HepG2 (cell line): ENCODE data around the gene KCNIP3. TPM values are rescaled to one million over a fixed set of nuclear protein-coding genes. Genes with fewer than 3 reads are reported as not detected.

ENCODE experiments used
- BCL6 ChIP-seq: IDR thresholded peaks from 2 replicates; pipeline ENCODE4 v1.6.1; 2016; ENCODE audit warnings: missing genetic modification reagents, missing compliant biosample characterization
- ERF ChIP-seq: IDR thresholded peaks from 2 replicates; pipeline ENCODE4 v1.6.1; 2018; ENCODE audit warnings: missing biosample characterization, missing genetic modification reagents
- HIVEP1 ChIP-seq: sonication (generic); formaldehyde crosslinking; IDR thresholded peaks from 2 replicates; pipeline ENCODE4 v1.4.0; 2020; ENCODE audit warnings: mild to moderate bottlenecking, missing genetic modification reagents
- IRF2 ChIP-seq: IDR thresholded peaks from 2 replicates; pipeline ENCODE4 v1.6.1; 2018; ENCODE audit warnings: missing genetic modification reagents, missing compliant biosample characterization
- MED1 ChIP-seq: sonication (generic); formaldehyde crosslinking; IDR thresholded peaks from 2 replicates; pipeline ENCODE4 v1.4.0; 2020; ENCODE audit warnings: missing genetic modification reagents
- NFYC ChIP-seq: IDR thresholded peaks from 2 replicates; pipeline ENCODE4 v1.6.1; 2016; ENCODE audit warnings: missing genetic modification reagents, missing compliant biosample characterization
- NRL ChIP-seq: sonication (generic); formaldehyde crosslinking; IDR thresholded peaks from 2 replicates; pipeline ENCODE4 v1.5.0; 2020; ENCODE audit warnings: missing genetic modification reagents, mild to moderate bottlenecking, moderate library complexity, borderline replicate concordance
- REL ChIP-seq: sonication (generic); formaldehyde crosslinking; conservative IDR thresholded peaks from 2 replicates; pipeline ENCODE4 v1.8.0; 2022; ENCODE audit warnings: mild to moderate bottlenecking, missing genetic modification reagents, moderate library complexity
- SIX1 ChIP-seq: sonication (generic); formaldehyde crosslinking; IDR thresholded peaks from 2 replicates; pipeline ENCODE4 v1.4.0; 2020; ENCODE audit warnings: missing genetic modification reagents, borderline replicate concordance
- SKI ChIP-seq: fragments of 450-650 bp; IDR thresholded peaks from one replicate; pipeline ENCODE4 v1.6.1; 2018; ENCODE audit warnings: mild to moderate bottlenecking; ENCODE audit not compliant: partially characterized antibody
- TBX2 ChIP-seq: sonication (generic); formaldehyde crosslinking; IDR thresholded peaks from 2 replicates; pipeline ENCODE4 v1.5.0; 2020; ENCODE audit warnings: missing genetic modification reagents, mild to moderate bottlenecking, borderline replicate concordance
- ZKSCAN1 ChIP-seq: fragments of 150-350 bp; IDR thresholded peaks from 2 replicates; pipeline ENCODE4 v1.6.1; 2014; ENCODE audit warnings: low read length
- ZKSCAN8 ChIP-seq: IDR thresholded peaks from 2 replicates; pipeline ENCODE4 v1.6.1; 2016; ENCODE audit warnings: borderline replicate concordance, missing genetic modification reagents, missing compliant biosample characterization
- ZNF121 ChIP-seq: sonication (generic); formaldehyde crosslinking; IDR thresholded peaks from 2 replicates; pipeline ENCODE4 v1.5.0; 2020; ENCODE audit warnings: mild to moderate bottlenecking, missing genetic modification reagents
- ZNF20 ChIP-seq: sonication (generic); formaldehyde crosslinking; IDR thresholded peaks from 2 replicates; pipeline ENCODE4 v1.4.0; 2020; ENCODE audit warnings: mild to moderate bottlenecking, moderate library complexity, missing genetic modification reagents
- ZNF460 ChIP-seq: sonication (generic); formaldehyde crosslinking; IDR thresholded peaks from 2 replicates; pipeline ENCODE4 v1.5.1; 2020; ENCODE audit warnings: missing genetic modification reagents, mild to moderate bottlenecking, borderline replicate concordance
- ZNF556 ChIP-seq: sonication (generic); formaldehyde crosslinking; IDR thresholded peaks from 2 replicates; pipeline ENCODE4 v1.4.0; 2020; ENCODE audit warnings: mild to moderate bottlenecking, missing genetic modification reagents, borderline replicate concordance
- ZNF558 ChIP-seq: sonication (generic); formaldehyde crosslinking; IDR thresholded peaks from 2 replicates; pipeline ENCODE4 v1.9.0; 2022; ENCODE audit warnings: mild to moderate bottlenecking, missing genetic modification reagents, borderline replicate concordance
- polyA plus RNA-seq, 8 experiments: library from polyadenylated mRNA; depleted of rRNA in 3 of 8; stranded (reverse) in 7 of 8; unstranded in 1 of 8; fragments of >200 nt; fragmentation: Illumina TruSeq in 4 of 8; extraction: Trizol in 4 of 8; gene quantifications; 2 replicates each; pipeline versions ENCODE4 v1.2.1 to v1.2.3, GENCODE V29; 2011 to 2016; ENCODE audit warnings: low read depth in 4 of 8, missing spikeins in 1 of 8, mixed read lengths in 1 of 8; ENCODE audit not compliant: insufficient read depth in 1 of 8
- total RNA-seq, 5 experiments: library from RNA; depleted of rRNA; stranded (reverse); fragments of >200 nt; fragmentation: Illumina TruSeq; extraction: Trizol; gene quantifications; 2 replicates each; pipeline ENCODE4 v1.2.3, GENCODE V29; 2016; ENCODE audit warnings: low read depth in 1 of 5
- TF ChIP-seq, protein P1 (sequence below): sonication (generic); formaldehyde crosslinking; IDR thresholded peaks from 2 replicates; pipeline ENCODE4 v1.9.0; 2022; ENCODE audit warnings: low read depth, missing genetic modification reagents
- TF ChIP-seq, protein P2 (sequence below), 2 experiments: sonication (generic) in 1 of 2; formaldehyde crosslinking in 1 of 2; IDR thresholded peaks; 2 replicates each; pipeline versions ENCODE4 v1.6.1 to v1.9.0; 2014 to 2022; ENCODE audit warnings: antibody characterized with exemption in 1 of 2, borderline replicate concordance in 1 of 2, inconsistent platforms in 1 of 2, low read depth in 1 of 2, missing genetic modification reagents in 1 of 2
- TF ChIP-seq, protein P3 (sequence below): IDR thresholded peaks from 2 replicates; pipeline ENCODE4 v1.6.1; 2016; ENCODE audit warnings: mild to moderate bottlenecking

The KCNIP3 gene
- total and polyA plus RNA-seq, 2 of the 13 experiments (the other 11 are each of a cell fraction or from before 2014, with no cell fraction given), result not detected

DNA sequence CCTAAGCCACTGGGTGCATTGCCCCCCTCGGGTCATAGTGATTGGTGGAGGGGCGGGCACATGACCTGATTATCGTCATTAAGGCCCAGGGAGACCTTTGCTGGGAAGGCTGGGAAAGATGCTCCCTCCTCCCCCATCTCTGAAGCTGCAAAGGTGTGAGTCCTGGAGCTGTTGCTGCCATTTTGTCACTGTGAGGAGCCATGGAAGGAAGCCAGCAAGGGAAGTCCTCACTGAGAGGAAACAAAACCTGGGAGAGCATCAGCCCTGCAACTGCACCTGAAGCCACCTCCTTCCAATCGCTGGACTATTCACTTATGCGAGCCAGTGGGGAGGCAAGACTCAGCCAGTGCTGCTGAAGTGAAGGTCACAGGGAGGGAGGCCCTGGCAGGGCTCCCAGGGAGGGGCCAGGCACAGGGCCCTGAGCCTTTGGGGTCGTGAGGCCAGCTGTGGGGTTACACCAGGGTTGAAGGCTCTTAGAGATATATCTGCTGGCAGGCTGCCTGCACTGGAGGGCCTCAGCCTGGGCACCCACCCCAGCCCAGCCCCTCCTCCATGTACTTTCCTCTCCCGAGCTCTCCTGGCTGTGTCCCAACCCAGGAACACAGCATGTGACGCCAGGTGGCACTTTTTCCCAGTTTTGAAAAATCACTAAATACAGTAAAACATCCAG, 94.6 kb downstream of the KCNIP3 start (continued):
- TF ChIP-seq HIVEP1 (peak; percentile 37; the same call in 1 of the 2 replicates), ZKSCAN1 (no peak), ZNF121 (CRISPR knock-in tag) (no peak), ZNF20 (CRISPR knock-in tag) (peak; percentile 93; the same call in 1 of the 2 replicates), ZNF558 (CRISPR knock-in tag) (no peak), REL (no peak), SKI (peak; percentile 70), IRF2 (CRISPR knock-in tag) (0 out of 2 replicates have a peak, but pooled peaks have one; percentile 26), MED1 (peak; percentile 38; the same call in 1 of the 2 replicates), BCL6 (CRISPR knock-in tag) (peak; percentile 70), ERF (no peak), ZNF460 (CRISPR knock-in tag) (no peak), ZKSCAN8 (no peak), NRL (CRISPR knock-in tag) (peak; percentile 32), ZNF556 (CRISPR knock-in tag) (0 out of 2 replicates have a peak, but pooled peaks have one; percentile 40), TBX2 (peak; percentile 58; the same call in 1 of the 2 replicates), NFYC (CRISPR knock-in tag) (no peak), SIX1 (no peak)
- TF ChIP-seq, protein P1, sequence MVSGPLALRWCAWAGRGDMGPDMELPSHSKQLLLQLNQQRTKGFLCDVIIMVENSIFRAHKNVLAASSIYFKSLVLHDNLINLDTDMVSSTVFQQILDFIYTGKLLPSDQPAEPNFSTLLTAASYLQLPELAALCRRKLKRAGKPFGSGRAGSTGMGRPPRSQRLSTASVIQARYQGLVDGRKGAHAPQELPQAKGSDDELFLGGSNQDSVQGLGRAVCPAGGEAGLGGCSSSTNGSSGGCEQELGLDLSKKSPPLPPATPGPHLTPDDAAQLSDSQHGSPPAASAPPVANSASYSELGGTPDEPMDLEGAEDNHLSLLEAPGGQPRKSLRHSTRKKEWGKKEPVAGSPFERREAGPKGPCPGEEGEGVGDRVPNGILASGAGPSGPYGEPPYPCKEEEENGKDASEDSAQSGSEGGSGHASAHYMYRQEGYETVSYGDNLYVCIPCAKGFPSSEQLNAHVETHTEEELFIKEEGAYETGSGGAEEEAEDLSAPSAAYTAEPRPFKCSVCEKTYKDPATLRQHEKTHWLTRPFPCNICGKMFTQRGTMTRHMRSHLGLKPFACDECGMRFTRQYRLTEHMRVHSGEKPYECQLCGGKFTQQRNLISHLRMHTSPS (CRISPR knock-in tag), result peak; percentile 77; the same call in 1 of the 2 replicates
- TF ChIP-seq, protein P2, sequence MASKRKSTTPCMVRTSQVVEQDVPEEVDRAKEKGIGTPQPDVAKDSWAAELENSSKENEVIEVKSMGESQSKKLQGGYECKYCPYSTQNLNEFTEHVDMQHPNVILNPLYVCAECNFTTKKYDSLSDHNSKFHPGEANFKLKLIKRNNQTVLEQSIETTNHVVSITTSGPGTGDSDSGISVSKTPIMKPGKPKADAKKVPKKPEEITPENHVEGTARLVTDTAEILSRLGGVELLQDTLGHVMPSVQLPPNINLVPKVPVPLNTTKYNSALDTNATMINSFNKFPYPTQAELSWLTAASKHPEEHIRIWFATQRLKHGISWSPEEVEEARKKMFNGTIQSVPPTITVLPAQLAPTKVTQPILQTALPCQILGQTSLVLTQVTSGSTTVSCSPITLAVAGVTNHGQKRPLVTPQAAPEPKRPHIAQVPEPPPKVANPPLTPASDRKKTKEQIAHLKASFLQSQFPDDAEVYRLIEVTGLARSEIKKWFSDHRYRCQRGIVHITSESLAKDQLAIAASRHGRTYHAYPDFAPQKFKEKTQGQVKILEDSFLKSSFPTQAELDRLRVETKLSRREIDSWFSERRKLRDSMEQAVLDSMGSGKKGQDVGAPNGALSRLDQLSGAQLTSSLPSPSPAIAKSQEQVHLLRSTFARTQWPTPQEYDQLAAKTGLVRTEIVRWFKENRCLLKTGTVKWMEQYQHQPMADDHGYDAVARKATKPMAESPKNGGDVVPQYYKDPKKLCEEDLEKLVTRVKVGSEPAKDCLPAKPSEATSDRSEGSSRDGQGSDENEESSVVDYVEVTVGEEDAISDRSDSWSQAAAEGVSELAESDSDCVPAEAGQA (IDR thresholded peaks at IDR 0.05; ENCODE audit: low read depth), result no peak
- TF ChIP-seq, protein P2 (CRISPR knock-in tag; IDR thresholded peaks at IDR 0.05; ENCODE audit: borderline replicate concordance), result no peak
- TF ChIP-seq, protein P3, sequence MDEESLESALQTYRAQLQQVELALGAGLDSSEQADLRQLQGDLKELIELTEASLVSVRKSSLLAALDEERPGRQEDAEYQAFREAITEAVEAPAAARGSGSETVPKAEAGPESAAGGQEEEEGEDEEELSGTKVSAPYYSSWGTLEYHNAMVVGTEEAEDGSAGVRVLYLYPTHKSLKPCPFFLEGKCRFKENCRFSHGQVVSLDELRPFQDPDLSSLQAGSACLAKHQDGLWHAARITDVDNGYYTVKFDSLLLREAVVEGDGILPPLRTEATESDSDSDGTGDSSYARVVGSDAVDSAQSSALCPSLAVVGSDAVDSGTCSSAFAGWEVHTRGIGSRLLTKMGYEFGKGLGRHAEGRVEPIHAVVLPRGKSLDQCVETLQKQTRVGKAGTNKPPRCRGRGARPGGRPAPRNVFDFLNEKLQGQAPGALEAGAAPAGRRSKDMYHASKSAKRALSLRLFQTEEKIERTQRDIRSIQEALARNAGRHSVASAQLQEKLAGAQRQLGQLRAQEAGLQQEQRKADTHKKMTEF (CRISPR knock-in tag), result peak; percentile 51
